Mononuclear cell (primary cell): Measurements from ENCODE around the gene SH3BP2. TPM values are rescaled to one million over a fixed set of nuclear protein-coding genes. Genes with fewer than 3 reads are reported as not detected.

ENCODE experiments used
- H3K27me3 ChIP-seq: 2 replicates; pipeline ENCODE4 v1.6.0; 2011; ENCODE audit warnings: low read length, control low read depth; ENCODE audit not compliant: insufficient read depth
- H3K4me1 ChIP-seq: 2 replicates; pipeline ENCODE4 v1.5.1; 2011; ENCODE audit warnings: mild to moderate bottlenecking, low read length, control low read depth; ENCODE audit not compliant: insufficient read depth
- H3K4me3 ChIP-seq: 2 replicates; pipeline ENCODE4 v1.5.1; 2011; ENCODE audit warnings: mild to moderate bottlenecking, low read length, moderate library complexity
- H3K9me3 ChIP-seq: 2 replicates; pipeline ENCODE4 v1.5.1; 2011; ENCODE audit warnings: low read depth, mild to moderate bottlenecking, control low read depth, low read length
- total RNA-seq: library from RNA; depleted of rRNA; stranded (reverse); fragments of >200 nt; gene quantifications from one replicate; pipeline ENCODE4 v1.2.3, GENCODE V29; 2012

SH3BP2 gene
- total RNA-seq, 1 donor, result 134 TPM

DNA sequence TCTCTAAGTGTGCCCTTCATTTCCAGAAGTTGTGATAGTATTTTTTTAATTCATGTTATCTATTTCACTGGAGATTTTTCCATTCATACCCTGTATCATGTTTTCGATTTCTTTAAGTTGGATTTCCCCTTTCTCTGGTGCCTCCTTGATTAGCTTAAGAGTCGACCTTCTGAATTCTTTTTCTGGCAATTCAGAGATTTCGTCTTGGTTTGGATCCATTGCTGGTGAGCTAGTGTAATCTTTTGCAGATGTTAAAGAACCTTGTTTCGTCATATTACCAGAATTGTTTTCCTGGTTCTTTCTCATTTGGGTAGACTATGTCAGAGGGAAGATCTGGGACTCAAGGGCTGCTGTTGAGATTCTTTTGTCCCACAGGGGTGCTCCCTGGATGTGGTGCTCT is 9.1 kb upstream of the SH3BP2 start:
- H3K9me3 ChIP-seq, result no peaks in the 10 kb centered on the region

DNA sequence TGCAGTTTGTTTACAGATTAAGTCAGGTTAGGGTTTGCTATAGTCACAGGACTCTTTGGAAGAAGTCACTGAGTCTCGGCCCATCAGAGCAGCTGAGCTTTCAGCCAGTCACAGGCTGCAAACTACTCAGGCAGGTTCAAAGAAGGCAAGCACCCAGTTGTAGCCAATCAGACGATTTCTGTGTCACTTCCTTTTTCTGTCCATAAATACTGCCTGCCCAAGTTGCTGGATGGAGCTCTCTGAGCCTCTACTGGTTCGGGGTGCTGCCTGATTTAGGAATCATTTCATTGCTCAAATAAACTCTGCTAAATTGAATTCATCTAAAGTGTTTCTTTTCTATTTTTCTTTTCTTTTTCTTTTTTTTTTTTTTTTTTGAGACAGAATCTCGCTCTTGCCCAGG is 7.3 kb upstream of the SH3BP2 start:
- Histone ChIP-seq H3K4me1 (peaks cover 56% of the 10 kb centered on the region), H3K27me3 (no peaks in the 10 kb centered on the region), H3K9me3 (no peaks in the 10 kb centered on the region), H3K4me3 (no peak overlapping the region)

More for the DNA sequence above, 9.1 kb upstream of the SH3BP2 start:
- Histone ChIP-seq H3K4me3 (no peak overlapping the region), H3K4me1 (peaks cover 38% of the 10 kb centered on the region), H3K27me3 (no peaks in the 10 kb centered on the region)

DNA sequence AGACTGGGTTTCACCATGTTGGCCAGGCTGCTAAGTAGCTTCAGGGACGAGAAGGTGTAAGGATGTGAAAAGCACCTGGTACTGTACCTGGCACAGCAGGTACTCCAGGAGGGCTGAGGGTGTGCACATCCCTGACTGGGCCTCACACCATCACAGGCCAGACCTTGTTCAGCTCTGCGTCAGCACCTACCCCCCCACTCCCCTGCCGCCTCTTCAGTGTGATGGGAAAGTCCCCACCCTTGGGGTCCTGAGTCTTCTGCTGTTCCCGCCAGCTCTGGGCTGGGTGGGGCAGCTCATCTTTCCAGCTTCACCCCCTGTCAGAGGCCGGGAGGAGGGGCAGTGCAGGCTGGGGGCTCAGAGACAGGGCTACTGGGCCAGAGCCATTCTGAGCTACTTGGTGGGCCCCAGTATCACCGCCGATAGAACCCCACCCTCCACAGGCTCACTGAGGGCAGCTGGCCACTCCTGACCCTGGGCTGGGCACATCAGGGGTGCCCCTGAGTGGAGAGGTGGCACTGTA is 6.7 kb upstream of the SH3BP2 start:
- H3K4me1 ChIP-seq, result peaks cover 62% of the 10 kb centered on the region
- no peak overlapping the region for H3K4me3 ChIP-seq
- H3K9me3 ChIP-seq, result no peaks in the 10 kb centered on the region
- H3K27me3 ChIP-seq, result no peaks in the 10 kb centered on the region

DNA sequence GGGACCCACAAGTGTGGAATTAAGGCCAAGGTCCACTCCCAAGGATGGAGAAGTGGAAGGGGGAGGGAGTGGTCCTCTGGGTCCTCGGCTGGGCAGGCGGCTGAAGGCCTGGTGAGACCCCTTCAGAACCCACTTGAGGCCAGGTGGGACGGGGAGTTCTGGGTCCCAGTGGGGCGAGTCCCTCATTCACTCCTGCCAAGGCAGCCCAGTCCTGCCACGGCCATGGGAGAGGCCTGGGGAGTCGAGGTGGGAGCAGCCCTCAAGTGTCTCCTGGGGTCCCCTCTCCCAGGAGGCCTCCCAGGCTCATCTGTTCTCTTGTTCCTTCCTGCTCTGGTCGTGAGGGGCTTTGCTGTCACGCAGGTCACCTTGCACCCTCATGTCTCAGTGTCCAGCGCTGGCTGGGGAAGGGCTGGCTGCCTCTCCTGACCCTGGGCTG is 6.1 kb upstream of the SH3BP2 start:
- Histone ChIP-seq H3K4me1 (peaks cover 68% of the 10 kb centered on the region), H3K9me3 (no peaks in the 10 kb centered on the region)

DNA sequence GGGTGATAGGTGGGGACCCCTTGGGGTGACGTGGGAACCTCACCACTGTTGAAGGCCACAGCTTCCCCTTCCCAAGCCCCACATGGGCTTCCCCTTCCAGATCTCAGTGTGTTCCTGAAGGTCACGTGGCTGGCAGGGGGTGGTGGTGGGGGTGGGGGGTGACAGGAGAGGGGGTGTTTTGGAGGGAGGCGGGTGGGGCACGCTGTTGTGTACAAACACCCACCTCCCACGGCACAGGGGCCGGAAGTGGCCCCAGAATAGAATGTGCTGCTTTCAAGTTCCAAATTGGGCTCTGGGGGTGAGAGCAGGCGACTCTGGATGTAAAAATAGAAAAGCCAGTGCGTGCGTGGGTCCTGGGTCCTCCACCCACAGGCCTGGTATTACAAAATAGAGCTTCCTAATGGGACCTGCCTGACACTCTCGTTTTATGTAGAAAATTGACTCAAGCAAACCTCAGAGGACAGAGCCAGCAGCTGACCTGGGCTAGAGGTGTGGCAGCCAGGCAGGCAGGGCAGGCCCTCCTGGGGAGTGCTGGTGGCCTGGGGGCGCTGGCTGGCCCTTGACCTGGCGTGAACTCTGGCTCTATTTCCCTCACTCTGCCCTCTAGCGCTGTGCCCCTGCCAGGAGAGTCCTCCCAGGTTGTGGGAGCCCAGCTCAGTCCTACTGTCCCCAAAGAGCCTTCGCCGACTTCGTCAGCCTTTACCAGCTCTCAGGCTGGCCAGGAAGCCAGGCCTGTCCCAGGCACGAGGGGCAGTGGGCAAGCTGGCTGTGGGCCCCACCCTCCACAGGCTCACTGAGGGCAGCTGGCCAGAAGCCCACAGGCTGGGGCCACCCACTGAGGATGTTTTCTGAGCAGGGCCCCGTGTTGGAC is 5.4 kb upstream of the SH3BP2 start:
- peaks cover 75% of the 10 kb centered on the region for H3K4me1 ChIP-seq
- H3K9me3 ChIP-seq, result no peaks in the 10 kb centered on the region
- no peaks in the 10 kb centered on the region for H3K27me3 ChIP-seq
- H3K4me3 ChIP-seq, result no peak overlapping the region

More for the DNA sequence above, 6.1 kb upstream of the SH3BP2 start:
- H3K4me3 ChIP-seq, result no peak overlapping the region
- H3K27me3 ChIP-seq, result no peaks in the 10 kb centered on the region

DNA sequence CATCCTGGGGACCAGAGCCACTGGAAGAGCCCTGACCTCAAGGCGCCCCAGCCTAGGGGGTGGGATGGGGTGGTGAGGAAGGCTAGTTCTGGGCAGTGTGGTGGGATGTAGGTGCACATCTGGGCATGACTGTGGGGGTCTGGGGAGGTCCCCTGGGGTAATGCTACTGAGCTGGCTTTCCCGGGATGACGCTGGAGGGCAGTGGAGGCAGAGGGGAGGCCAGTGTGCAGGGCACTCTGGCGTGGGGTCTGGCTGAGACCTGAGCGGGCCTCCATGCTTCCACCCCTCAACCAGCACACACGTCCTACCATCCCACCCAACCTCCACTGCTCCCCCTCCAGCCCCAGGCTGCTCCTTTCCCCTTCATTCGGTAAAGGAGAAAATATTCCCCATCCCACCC is 4.8 kb upstream of the SH3BP2 start:
- Histone ChIP-seq H3K4me1 (peaks cover 77% of the 10 kb centered on the region), H3K9me3 (no peaks in the 10 kb centered on the region), H3K27me3 (no peaks in the 10 kb centered on the region), H3K4me3 (no peak overlapping the region)

DNA sequence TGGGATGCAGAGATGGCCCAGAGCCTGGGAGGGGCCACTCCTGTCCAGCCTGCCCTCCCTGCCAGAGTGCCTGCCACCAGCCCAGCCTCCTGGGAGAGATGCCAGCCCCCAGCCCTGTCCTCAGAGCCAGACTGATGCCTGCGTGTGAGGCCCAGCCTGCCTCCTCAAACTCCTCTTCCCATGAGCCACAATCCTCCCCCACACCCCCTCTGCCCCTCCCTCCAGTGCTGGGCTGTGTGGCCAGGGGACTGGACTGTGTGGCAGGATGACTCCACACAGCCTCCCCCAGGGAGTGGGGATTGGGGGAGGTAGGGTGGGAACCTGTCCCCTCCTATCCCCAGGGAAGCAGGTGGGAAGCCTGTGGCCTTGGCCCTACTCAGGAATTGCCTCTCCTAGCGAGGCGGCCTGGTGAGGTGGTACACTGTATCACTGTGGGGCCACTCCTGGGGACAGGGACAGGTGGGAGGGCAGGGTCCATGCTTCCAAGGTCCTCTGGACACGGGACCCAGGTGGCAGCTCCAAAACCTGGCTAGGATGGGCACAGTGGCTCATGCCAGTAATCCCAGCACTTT is 4.3 kb upstream of the SH3BP2 start:
- H3K9me3 ChIP-seq, result no peaks in the 10 kb centered on the region
- H3K27me3 ChIP-seq, result no peaks in the 10 kb centered on the region
- no peak overlapping the region for H3K4me3 ChIP-seq
- H3K4me1 ChIP-seq, result peaks cover 78% of the 10 kb centered on the region

DNA sequence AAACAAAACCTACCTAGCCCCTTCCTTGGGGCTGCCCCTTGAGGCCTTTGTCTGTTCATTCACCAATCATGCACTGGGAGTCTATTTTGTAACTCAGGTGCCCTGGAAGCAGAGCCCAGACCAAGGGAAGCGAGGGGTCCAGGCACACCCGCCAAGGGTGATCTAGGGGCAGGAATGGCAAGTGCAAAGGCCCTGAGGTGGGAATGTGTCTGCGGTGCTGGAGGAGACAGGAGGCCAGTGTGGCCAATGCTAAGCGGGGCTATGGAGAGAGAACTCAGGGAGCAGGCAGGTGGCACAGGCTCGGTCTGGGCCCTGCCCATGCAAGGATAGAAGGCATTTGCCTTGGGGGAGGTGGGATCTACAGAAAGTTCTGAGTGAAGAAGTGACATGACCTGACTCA is 3.5 kb upstream of the SH3BP2 start:
- peaks cover 85% of the 10 kb centered on the region for H3K4me1 ChIP-seq

DNA sequence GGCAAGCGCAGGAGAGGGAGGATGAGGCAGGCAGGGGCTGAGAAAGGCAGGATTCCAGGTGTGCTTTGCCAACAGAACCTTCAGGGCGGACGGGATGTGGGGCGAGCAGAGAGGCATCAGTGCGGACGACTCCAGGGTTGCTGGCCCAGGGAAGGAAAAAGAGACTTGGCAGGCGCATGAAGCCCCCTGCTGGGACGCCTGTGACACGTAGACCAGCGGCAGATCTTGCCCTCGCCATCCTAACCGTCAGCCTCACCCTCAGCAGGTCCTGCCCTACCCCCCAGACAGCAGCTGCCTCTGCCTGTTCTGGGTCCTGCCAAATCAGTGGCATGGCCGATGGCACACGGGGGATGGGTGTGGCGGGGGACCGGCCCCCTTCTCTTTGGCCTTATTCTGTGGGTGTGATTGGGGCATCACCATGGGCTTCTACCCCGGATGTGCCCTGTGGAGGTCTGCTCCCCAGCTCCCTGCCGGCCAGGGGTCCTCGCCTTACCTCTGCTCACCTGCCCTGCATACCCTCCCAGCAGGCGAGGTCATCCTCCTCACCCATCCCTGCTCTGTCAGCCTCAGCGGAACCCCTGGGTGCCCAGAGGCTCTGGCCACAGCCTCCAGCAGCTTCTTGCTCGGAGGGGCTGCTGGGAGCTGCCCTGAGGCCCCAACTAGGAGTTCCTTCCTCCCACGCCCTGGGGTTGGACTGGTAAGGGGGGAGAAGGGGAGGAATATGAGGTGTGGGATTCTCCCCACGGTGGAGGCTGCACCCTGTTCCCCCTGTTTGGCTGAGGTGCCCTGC is 2.9 kb upstream of the SH3BP2 start:
- Histone ChIP-seq H3K4me1 (peaks cover 91% of the 10 kb centered on the region), H3K9me3 (no peaks in the 10 kb centered on the region), H3K27me3 (no peaks in the 10 kb centered on the region), H3K4me3 (no peak overlapping the region)

More for the DNA sequence above, 3.5 kb upstream of the SH3BP2 start:
- Histone ChIP-seq H3K27me3 (no peaks in the 10 kb centered on the region), H3K4me3 (no peak overlapping the region), H3K9me3 (no peaks in the 10 kb centered on the region)

DNA sequence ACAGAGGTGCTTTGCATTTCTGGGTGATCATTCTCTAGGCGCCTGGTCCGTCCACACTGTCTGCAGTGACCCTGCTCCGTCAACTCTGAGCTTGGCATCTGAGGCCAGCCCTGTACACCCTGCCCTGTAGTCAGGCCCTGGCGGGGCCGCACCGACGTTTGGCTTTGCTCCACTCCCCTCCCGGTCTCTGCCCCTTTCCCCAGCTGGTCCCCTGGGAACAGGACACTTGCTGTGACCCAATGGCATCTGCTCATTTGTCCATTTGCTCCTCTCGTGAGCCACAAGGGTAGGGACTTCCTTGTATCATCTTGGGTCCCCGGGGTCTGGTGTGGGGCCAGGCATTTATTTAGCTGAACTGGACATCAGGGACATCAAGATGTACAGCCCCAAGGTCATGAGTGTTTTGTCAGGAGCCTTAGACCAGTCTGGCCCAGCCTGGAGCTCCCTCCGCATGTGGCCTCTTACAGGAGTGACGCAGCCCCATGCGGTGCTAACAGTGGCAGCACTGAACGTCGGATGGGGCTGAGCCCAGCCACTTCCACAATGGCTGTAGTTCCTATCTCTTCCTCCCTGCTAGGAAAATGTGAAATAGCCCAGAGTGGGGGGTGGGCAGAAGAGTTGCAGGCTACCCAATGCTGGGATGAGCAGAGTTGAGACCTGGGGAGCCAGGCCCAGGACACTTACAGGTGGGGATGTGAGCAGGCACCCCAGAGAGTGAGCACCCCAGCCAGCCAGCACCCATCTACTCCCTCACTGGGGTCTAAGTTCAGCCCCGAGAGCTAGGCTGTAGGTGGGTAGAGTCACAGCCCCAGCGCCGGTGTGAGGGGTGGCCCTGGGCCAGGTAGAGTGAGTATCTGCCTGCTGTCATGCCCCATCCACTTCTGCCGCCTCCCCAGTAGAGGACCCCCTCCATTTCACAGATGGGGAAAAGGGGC is 2.0 kb upstream of the SH3BP2 start:
- Histone ChIP-seq H3K9me3 (no peaks in the 10 kb centered on the region), H3K4me3 (no peak overlapping the region), H3K4me1 (peaks cover 91% of the 10 kb centered on the region), H3K27me3 (no peaks in the 10 kb centered on the region)

DNA sequence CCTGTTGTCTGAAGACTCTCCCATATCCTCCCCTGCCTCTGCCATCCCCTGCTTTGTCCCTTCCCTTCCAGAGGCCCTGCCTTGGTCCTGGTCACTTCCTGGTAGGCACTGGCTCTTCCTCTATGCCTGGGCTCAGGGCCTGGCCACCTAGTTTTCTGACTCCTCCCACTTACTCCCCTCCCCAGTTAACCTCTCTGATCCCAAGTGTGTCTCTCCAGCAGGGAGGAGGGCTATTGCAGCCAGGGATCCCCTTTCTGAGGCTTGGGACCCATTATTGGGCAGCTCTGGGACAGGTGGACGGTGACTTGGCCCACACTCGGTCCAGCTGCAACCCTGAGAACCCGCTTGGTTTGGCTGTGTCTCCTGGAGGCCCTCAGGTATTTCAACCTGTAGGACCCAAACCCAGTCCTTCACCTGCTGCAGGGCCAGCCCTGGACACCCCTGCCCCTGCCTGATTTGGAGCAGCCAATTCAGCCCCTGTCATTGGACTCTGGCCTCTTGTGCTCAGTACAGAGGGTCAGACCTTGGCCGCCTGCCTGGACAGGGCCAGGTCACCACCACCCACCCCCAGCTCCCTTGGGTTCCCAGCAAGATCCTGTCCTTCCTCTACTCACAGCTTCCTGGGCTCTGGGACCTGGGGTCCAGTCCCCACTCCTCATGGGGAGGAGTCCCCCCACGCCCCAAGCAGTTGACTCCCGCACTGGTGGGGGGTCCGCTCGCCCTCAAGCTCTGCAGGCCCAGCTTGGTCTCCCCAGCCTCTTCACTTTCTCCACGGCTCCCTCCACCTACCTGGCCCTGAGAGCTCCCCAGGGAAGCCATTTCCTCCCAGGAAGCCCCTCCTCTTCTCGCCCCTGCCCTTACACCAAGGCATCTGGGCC is 1.1 kb upstream of the SH3BP2 start:
- Histone ChIP-seq H3K9me3 (no peaks in the 10 kb centered on the region), H3K4me3 (no peak overlapping the region), H3K4me1 (peaks cover 91% of the 10 kb centered on the region), H3K27me3 (no peaks in the 10 kb centered on the region)

DNA sequence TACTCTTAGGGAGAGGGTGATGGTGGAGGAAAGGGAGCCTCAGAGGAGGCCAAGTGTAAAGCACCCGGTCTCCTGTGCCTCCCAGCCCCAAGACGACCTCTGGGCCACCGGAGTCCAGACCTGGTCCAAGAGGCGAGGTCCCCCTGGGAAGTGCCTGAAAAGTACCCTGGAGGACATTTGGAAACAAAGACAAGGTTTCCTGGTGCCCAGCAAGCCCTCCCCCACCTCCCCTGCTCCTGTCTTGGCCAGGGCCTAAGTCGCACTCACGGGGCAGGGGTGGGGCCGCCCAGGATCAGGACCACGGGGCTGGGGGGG is 532 bp upstream of the SH3BP2 start:
- Histone ChIP-seq H3K9me3 (no peaks in the 10 kb centered on the region), H3K27me3 (no peaks in the 10 kb centered on the region), H3K4me1 (peaks cover 92% of the 10 kb centered on the region), H3K4me3 (no peak overlapping the region)

DNA sequence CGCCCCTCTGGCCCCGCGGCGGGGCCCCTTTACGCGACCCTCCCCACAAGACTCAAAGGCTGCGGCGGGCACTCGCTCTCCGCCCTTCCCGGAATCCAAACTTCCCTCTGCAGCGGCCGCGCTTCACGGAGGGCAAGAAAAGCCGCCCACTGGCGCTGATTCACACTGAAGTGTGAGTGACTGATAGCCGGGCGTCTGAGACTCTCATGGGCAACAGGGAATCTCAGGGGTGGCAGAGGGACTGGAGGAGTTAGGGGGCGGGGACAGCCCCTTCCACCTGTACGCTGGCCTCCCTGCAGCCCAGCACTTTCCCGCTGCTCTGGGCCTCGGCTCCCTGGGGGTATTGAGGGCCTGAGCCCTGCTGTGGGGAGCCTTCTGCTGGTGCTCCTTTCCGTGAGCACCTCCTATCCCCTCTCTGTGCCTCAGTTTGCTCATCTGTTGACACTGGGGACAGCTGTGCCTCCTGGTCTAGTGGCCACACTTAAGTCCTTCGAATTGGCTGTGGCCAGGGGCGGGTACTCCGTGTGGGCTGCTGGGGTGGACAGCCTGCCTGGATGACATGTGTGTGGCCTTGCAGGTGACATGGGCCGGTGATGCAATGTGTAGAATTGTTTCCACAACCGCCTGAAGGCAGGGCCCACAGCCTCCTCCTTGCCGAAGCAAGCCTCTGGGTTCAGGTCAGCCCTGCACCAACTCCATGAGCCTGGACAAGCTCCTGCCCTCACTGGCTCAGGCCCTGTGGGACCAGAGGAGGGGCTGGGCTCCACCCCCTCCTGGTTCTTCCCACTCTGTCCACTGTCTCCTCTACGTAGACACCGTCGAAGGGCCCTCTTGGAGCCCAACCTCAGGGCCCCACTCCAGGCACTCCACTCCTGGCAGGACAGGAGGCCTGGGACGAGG is 951 bp downstream of the SH3BP2 start:
- Histone ChIP-seq H3K4me3 (peak overlapping the region; percentile 51), H3K4me1 (peaks cover 92% of the 10 kb centered on the region), H3K27me3 (no peaks in the 10 kb centered on the region), H3K9me3 (no peaks in the 10 kb centered on the region)
